ENCODE data around the gene ANKRD63. TPM values are rescaled to one million over a fixed set of nuclear protein-coding genes. Genes with fewer than 3 reads are reported as not detected.
A peak's percentile ranks its signal among the peaks of the same experiment; 100 is the strongest.

ANKRD63 gene
- total RNA-seq, 6 experiments from 2014 or later, result not detected

- Mint-ChIP-seq H3K9me3 (no peaks in the 10 kb centered on the region), H3K4me3 (peak within 1 kb of the TSS; percentile 52), H3K27ac (peak within 1 kb of the TSS; percentile 21; the same call in 1 of the 2 replicates), H3K4me1 (ENCODE audit: low read depth) (peaks cover 25% of the 10 kb centered on the region), H3K27me3 (ENCODE audit: insufficient read depth) (peaks cover 20% of the 10 kb centered on the region), H3K36me3 (ENCODE audit: low read depth) (no peaks in the 10 kb centered on the region)
- DNase-seq, result peak; percentile 53
- no peak for TF ChIP-seq CTCF (IDR thresholded peaks at IDR 0.05)
Observed at GRCh38 chr15:40238532-40239403, 44.1 kb downstream of the ANKRD63 start, which contains the start of gene PAK6. TSS of gene PAK6 (plus strand) at chr15:40239063. CDS start at chr15:40264786, 25,723 bp downstream.

- no peaks in the 10 kb centered on the region for H3K36me3 Mint-ChIP-seq (ENCODE audit: low read depth)
Observed at GRCh38 chr15:40235201-40235885, 47.5 kb downstream of the ANKRD63 start.

DNA sequence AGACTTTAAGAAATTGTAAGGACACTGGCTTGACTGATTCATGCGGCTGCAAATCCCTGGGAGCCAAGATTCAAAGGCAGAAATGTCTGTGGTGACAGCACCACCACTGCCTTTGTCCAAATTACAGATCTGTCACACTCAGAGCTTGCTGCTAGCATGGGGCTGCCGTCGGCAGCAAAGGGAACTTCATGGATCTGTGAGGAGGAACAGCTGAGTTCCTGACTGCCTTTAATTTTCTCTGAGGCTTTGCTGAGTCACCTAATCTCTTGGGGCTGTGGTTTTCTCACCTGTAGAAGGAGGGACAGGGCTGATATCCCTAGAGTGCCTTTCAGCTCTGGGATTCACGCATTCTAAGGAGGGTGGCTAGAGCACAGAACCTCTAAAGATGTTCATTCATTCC is 48.1 kb downstream of the ANKRD63 start:
- H3K4me1 Mint-ChIP-seq (ENCODE audit: low read depth), result peaks cover 14% of the 10 kb centered on the region
- DNase-seq, result no peak
- no peaks in the 10 kb centered on the region for H3K9me3 Mint-ChIP-seq
- H3K4me3 Mint-ChIP-seq, result no peak overlapping the region
- H3K36me3 Mint-ChIP-seq (ENCODE audit: low read depth), result no peaks in the 10 kb centered on the region
- H3K27me3 Mint-ChIP-seq (ENCODE audit: insufficient read depth), result peaks cover 13% of the 10 kb centered on the region
- H3K27ac Mint-ChIP-seq, result no peak overlapping the region
- TF ChIP-seq CTCF (IDR thresholded peaks at IDR 0.05), result no peak

More at GRCh38 chr15:40235201-40235885, 47.5 kb downstream of the ANKRD63 start:
- no peak for TF ChIP-seq CTCF (IDR thresholded peaks at IDR 0.05)
- Mint-ChIP-seq H3K27ac (no peak overlapping the region), H3K4me1 (ENCODE audit: low read depth) (peaks cover 14% of the 10 kb centered on the region), H3K4me3 (no peak overlapping the region), H3K9me3 (no peaks in the 10 kb centered on the region), H3K27me3 (ENCODE audit: insufficient read depth) (peaks cover 15% of the 10 kb centered on the region)
- no peak for DNase-seq

GRCh38 chr15:40233727-40234577 is 48.9 kb downstream of the ANKRD63 start:
- TF ChIP-seq CTCF (IDR thresholded peaks at IDR 0.05), result no peak
- no peak for DNase-seq
- Mint-ChIP-seq H3K36me3 (ENCODE audit: low read depth) (no peaks in the 10 kb centered on the region), H3K9me3 (no peaks in the 10 kb centered on the region), H3K4me3 (no peak overlapping the region), H3K27me3 (ENCODE audit: insufficient read depth) (peaks cover 7% of the 10 kb centered on the region), H3K4me1 (ENCODE audit: low read depth) (peaks cover 7% of the 10 kb centered on the region), H3K27ac (no peak overlapping the region)

DNA sequence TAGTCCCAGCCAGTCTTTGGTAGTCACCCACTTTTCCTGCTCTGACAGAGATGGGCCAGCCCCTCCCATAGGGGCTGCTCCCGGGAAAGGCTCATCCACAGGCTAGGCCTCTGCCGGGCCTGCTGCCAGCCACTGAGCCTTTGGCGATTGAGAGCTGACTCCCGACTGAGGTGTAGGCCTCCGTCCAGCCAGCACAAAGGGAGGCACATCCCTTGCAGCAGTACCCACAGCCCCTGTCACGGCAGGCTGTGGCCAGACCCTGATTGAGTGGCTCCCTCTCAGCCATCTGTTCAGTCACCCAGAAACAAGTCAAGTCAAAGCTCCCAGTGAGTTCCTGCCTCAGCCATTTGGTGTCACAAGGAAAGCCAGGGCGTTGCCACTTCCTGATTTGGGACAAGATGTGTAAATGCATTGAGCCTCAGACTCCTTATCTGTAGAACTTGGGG is 50.2 kb downstream of the ANKRD63 start:
- no peak for DNase-seq
- TF ChIP-seq CTCF (IDR thresholded peaks at IDR 0.05), result no peak
- H3K9me3 Mint-ChIP-seq, result no peaks in the 10 kb centered on the region
- H3K27ac Mint-ChIP-seq, result no peak overlapping the region
- H3K36me3 Mint-ChIP-seq (ENCODE audit: low read depth), result no peaks in the 10 kb centered on the region
- no peaks in the 10 kb centered on the region; the same call in 1 of the 2 replicates for H3K4me1 Mint-ChIP-seq (ENCODE audit: low read depth)
- no peak overlapping the region for H3K4me3 Mint-ChIP-seq
- H3K27me3 Mint-ChIP-seq (ENCODE audit: insufficient read depth), result peaks cover 5% of the 10 kb centered on the region
